Measurements from ENCODE around the gene TMEM182.

TMEM182 gene

DNA sequence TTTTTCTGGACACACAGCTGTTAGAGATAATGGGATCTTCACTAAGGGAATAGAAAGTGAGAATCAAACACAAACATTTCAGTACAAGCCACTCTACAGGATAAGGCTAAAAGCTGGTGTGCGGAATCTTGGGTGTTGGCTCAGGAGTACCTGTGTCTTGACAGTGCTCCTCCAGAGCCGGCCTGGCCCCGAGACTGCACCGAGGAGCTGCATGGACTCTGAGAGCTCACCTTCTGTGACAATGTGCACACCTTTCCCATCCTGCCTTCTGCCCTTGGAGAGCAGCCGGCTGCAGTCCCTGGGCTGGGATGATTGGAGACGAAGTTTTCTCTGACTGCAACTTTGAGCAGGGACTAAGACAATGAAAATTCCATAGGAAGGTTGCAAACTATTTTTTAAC, 89.1 kb downstream of the TMEM182 start:
- H3K4me3 ChIP-seq (ENCODE audit: low read length) = no peak overlapping the region
- TF ChIP-seq, protein P1, sequence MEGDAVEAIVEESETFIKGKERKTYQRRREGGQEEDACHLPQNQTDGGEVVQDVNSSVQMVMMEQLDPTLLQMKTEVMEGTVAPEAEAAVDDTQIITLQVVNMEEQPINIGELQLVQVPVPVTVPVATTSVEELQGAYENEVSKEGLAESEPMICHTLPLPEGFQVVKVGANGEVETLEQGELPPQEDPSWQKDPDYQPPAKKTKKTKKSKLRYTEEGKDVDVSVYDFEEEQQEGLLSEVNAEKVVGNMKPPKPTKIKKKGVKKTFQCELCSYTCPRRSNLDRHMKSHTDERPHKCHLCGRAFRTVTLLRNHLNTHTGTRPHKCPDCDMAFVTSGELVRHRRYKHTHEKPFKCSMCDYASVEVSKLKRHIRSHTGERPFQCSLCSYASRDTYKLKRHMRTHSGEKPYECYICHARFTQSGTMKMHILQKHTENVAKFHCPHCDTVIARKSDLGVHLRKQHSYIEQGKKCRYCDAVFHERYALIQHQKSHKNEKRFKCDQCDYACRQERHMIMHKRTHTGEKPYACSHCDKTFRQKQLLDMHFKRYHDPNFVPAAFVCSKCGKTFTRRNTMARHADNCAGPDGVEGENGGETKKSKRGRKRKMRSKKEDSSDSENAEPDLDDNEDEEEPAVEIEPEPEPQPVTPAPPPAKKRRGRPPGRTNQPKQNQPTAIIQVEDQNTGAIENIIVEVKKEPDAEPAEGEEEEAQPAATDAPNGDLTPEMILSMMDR (IDR thresholded peaks at IDR 0.05; ENCODE audit: low read depth, low read length) = no peak
- no peak for TF ChIP-seq EZH2phosphoT487 (IDR thresholded peaks at IDR 0.05; ENCODE audit: low read depth)
- no peaks in the 10 kb centered on the region for H3K36me3 ChIP-seq (replicated peaks; ENCODE audit: low read depth, low read length)
- H3K27me3 ChIP-seq (ENCODE audit: low read depth, low read length) = no peaks in the 10 kb centered on the region
- no peaks in the 10 kb centered on the region for H4K20me1 ChIP-seq (ENCODE audit: insufficient read depth, low read length)
- H3K4me2 ChIP-seq (ENCODE audit: low read length) = no peak overlapping the region
- no peak overlapping the region for H3K9ac ChIP-seq (ENCODE audit: low read length)
- H3K27ac ChIP-seq (ENCODE audit: low read length) = no peak overlapping the region
- no peaks in the 10 kb centered on the region for H3K9me3 ChIP-seq (ENCODE audit: insufficient read depth, low read length)
- no peaks in the 10 kb centered on the region for H3K4me1 ChIP-seq (ENCODE audit: low read length)
- no peak overlapping the region for H2AFZ ChIP-seq (ENCODE audit: low read depth, low read length)
- H3K79me2 ChIP-seq (ENCODE audit: low read length) = no peaks in the 10 kb centered on the region

DNA sequence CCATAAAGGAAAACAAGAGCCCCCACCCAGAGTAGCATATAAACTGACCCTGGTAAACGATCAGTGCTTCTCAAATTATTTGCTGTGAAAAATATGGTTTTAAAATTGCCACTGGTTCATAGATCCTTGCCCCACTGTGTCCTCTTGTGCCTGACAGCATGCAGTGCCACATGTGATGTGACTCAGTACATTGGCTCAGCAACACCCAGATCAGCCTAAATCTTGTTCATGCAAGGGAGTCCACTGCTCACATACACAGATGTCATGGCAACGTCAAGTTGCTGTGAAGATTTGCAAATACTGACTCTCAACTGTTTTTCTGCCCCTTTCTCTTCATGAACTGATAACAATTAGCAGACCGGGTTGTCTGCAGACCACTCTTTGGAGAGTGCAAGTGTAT, 91.0 kb downstream of the TMEM182 start:
- Histone ChIP-seq H3K27ac (ENCODE audit: low read length) (no peak overlapping the region), H3K9ac (ENCODE audit: low read length) (no peak overlapping the region), H3K36me3 (replicated peaks; ENCODE audit: low read depth, low read length) (no peaks in the 10 kb centered on the region), H2AFZ (ENCODE audit: low read depth, low read length) (no peak overlapping the region), H3K79me2 (ENCODE audit: low read length) (no peaks in the 10 kb centered on the region), H3K4me1 (ENCODE audit: low read length) (no peaks in the 10 kb centered on the region), H4K20me1 (ENCODE audit: insufficient read depth, low read length) (no peaks in the 10 kb centered on the region), H3K4me3 (ENCODE audit: low read length) (no peak overlapping the region), H3K27me3 (ENCODE audit: low read depth, low read length) (no peaks in the 10 kb centered on the region), H3K4me2 (ENCODE audit: low read length) (no peak overlapping the region), H3K9me3 (ENCODE audit: insufficient read depth, low read length) (no peaks in the 10 kb centered on the region)
- TF ChIP-seq, protein P1 (IDR thresholded peaks at IDR 0.05; ENCODE audit: low read depth, low read length) = no peak
- no peak for TF ChIP-seq EZH2phosphoT487 (IDR thresholded peaks at IDR 0.05; ENCODE audit: low read depth)

All from OCI-LY3 (cell line).